HepG2 (cell line): ENCODE data around the gene FOXN3. TPM values are rescaled to one million over a fixed set of nuclear protein-coding genes. Genes with fewer than 3 reads are reported as not detected.

Source experiments
- ATAC-seq: fragments of 200-7000 bp; cut with Tn5 transposase; 3 replicates; pipeline ENCODE4 v1.9.1; 2020; ENCODE audit warnings: mild to moderate bottlenecking, moderate library complexity
- BruUV-seq: library from RNA; stranded (reverse); fragments of 400-500 nt; replicated peaks from 2 replicates; lab custom pipeline; 2021; lab: Mats Ljungman, UMichigan
- CTCF ChIA-PET: fragments of 300-600 bp; formaldehyde crosslinking; extraction: SDS; loops from one replicate; lab custom pipeline; 2021; ENCODE audit warnings: low total read pairs, inconsistent platforms, low intra/inter-chr PET ratio; lab: Yijun Ruan, JAX
- POLR2A ChIA-PET: fragments of 350-600 bp; sonication (Branson Sonifier 250); formaldehyde crosslinking; loops from one replicate; lab custom pipeline; 2020; ENCODE audit warnings: antibody characterized with exemption, inconsistent platforms; lab: Yijun Ruan, JAX
- DNase-seq: peaks from one replicate; pipeline ENCODE4 v3.0.0-alpha.2; 2015; ENCODE audit warnings: low spot score
- FAIRE-seq: peaks from 3 replicates; lab custom pipeline; 2011; peaks lifted over from hg19 to GRCh38; lab: Jason Lieb, UNC
- H2AFZ ChIP-seq: one replicate; pipeline ENCODE4 v1.6.1; 2011; ENCODE audit warnings: low read length, inconsistent platforms
- H3K27ac ChIP-seq: fragments of 300-600 bp; 3 replicates; pipeline ENCODE4 v1.8.0; 2011; ENCODE audit warnings: mixed run types, mild to moderate bottlenecking, mixed read lengths, low read length, inconsistent platforms; ENCODE audit not compliant: insufficient read depth; ENCODE audit errors: extremely low read length
- H3K27me3 ChIP-seq, 2 experiments: fragments of 200-600 bp in 1 of 2; 2 replicates in 1 of 2; 3 replicates in 1 of 2; pipeline versions ENCODE4 v1.6.0 to v1.8.0; 2011; ENCODE audit warnings: low read length in 2 of 2, mild to moderate bottlenecking in 2 of 2, moderate library complexity in 2 of 2, inconsistent platforms in 1 of 2; ENCODE audit not compliant: insufficient read depth in 2 of 2, control insufficient read depth in 1 of 2
- H3K36me3 ChIP-seq, 2 experiments: fragments of 200-600 bp in 1 of 2; replicated peaks in 1 of 2; 2 replicates in 1 of 2; 3 replicates in 1 of 2; pipeline versions ENCODE4 v1.5.1 to v1.8.0; 2011; ENCODE audit warnings: low read length in 2 of 2, inconsistent platforms in 1 of 2; ENCODE audit not compliant: insufficient read depth in 2 of 2, control insufficient read depth in 1 of 2
- H3K4me1 ChIP-seq: 2 replicates; pipeline ENCODE4 v1.5.1; 2012; ENCODE audit warnings: low read length, inconsistent platforms; ENCODE audit not compliant: insufficient read depth
- H3K4me2 ChIP-seq: 2 replicates; pipeline ENCODE4 v1.6.0; 2011; ENCODE audit warnings: low read depth, low read length, inconsistent platforms
- H3K4me3 ChIP-seq, 3 experiments: fragments of 200-600 bp in 1 of 3; sonication (generic), shearing (Covaris generic) in 1 of 3; replicated peaks in 1 of 3; 2 replicates each; pipeline ENCODE4 v1.5.1; 2011 to 2016; ENCODE audit warnings: low read length in 3 of 3, inconsistent platforms in 2 of 3, low read depth in 2 of 3, mild to moderate bottlenecking in 2 of 3, control low read depth in 1 of 3, mixed read lengths in 1 of 3; ENCODE audit not compliant: insufficient read depth in 1 of 3
- H3K79me2 ChIP-seq: one replicate; pipeline ENCODE4 v1.6.1; 2011; ENCODE audit warnings: low read length, inconsistent platforms; ENCODE audit not compliant: insufficient read depth
- H3K9ac ChIP-seq: 2 replicates; pipeline ENCODE4 v1.6.0; 2011; ENCODE audit warnings: mild to moderate bottlenecking, low read depth, low read length, inconsistent platforms; ENCODE audit not compliant: insufficient read depth
- H3K9me3 ChIP-seq: 2 replicates; pipeline ENCODE4 v1.5.1; 2012; ENCODE audit warnings: mild to moderate bottlenecking, low read length
- H4K20me1 ChIP-seq: 2 replicates; pipeline ENCODE4 v1.6.0; 2011; ENCODE audit warnings: inconsistent platforms, mild to moderate bottlenecking, low read length, moderate library complexity; ENCODE audit not compliant: insufficient read depth
- KDM4B ChIP-seq: sonication (generic); formaldehyde crosslinking; IDR thresholded peaks from 2 replicates; pipeline ENCODE4 v1.4.0; 2020; ENCODE audit warnings: missing genetic modification reagents
- KDM6A ChIP-seq: IDR thresholded peaks from 2 replicates; pipeline ENCODE4 v1.6.1; 2016; ENCODE audit warnings: low read depth
- NAIF1 ChIP-seq: sonication (generic); formaldehyde crosslinking; IDR thresholded peaks from 2 replicates; pipeline ENCODE4 v1.5.0; 2020; ENCODE audit warnings: mild to moderate bottlenecking, missing genetic modification reagents, borderline replicate concordance
- SAFB2 ChIP-seq: sonication (generic); formaldehyde crosslinking; IDR thresholded peaks from 2 replicates; pipeline ENCODE4 v1.5.1; 2020; ENCODE audit warnings: missing genetic modification reagents, low read depth, mild to moderate bottlenecking, borderline replicate concordance
- TRIM24 ChIP-seq: sonication (generic); formaldehyde crosslinking; IDR thresholded peaks from 2 replicates; pipeline ENCODE4 v1.8.0; 2022; ENCODE audit warnings: mild to moderate bottlenecking, missing genetic modification reagents
- USF2 ChIP-seq, 2 experiments: sonication (generic) in 1 of 2; formaldehyde crosslinking in 1 of 2; IDR thresholded peaks; 2 replicates each; pipeline versions ENCODE4 v1.5.1 to v1.6.1; 2011 to 2020; ENCODE audit warnings: borderline replicate concordance in 1 of 2, low read depth in 1 of 2, low read length in 1 of 2, mild to moderate bottlenecking in 1 of 2, missing genetic modification reagents in 1 of 2, moderate library complexity in 1 of 2
- ZNF138 ChIP-seq: sonication (generic); formaldehyde crosslinking; IDR thresholded peaks from 2 replicates; pipeline ENCODE4 v1.5.0; 2020; ENCODE audit warnings: mild to moderate bottlenecking, low read depth, missing genetic modification reagents
- ZNF512 ChIP-seq: sonication (generic); formaldehyde crosslinking; IDR thresholded peaks from 2 replicates; pipeline ENCODE4 v1.4.0; 2020; ENCODE audit warnings: mild to moderate bottlenecking, missing genetic modification reagents
- ZNF784 ChIP-seq: sonication (generic); formaldehyde crosslinking; IDR thresholded peaks from 2 replicates; pipeline ENCODE4 v1.5.1; 2020; ENCODE audit warnings: missing genetic modification reagents, mild to moderate bottlenecking, borderline replicate concordance
- WGBS: methylation state at CpG from one replicate; pipeline ENCODE4 v1.1.6; 2017; ENCODE audit warnings: low lambda C conversion rate; 5-methylcytosine and 5-hydroxymethylcytosine counted together
- in situ Hi-C: cut with HindIII; loops from 2 replicates; pipeline ENCODE4 v1.10.0; 2017; ENCODE audit warnings: low pct_unique_long_range_greater_than_20kb; ENCODE audit not compliant: extremely low pct_ligation_motif_present
- intact Hi-C: fragments of 100-400 bp; cut with micrococcal nuclease; formaldehyde crosslinking; loops from one replicate; pipeline ENCODE4 v1.10.0; 2022; ENCODE audit not compliant: unreplicated experiment
- polyA plus RNA-seq, 8 experiments: library from polyadenylated mRNA; depleted of rRNA in 3 of 8; stranded (reverse) in 7 of 8; unstranded in 1 of 8; fragments of >200 nt; fragmentation: Illumina TruSeq in 4 of 8; extraction: Trizol in 4 of 8; gene quantifications; 2 replicates each; pipeline versions ENCODE4 v1.2.1 to v1.2.3, GENCODE V29; 2011 to 2016; ENCODE audit warnings: low read depth in 4 of 8, missing spikeins in 1 of 8, mixed read lengths in 1 of 8; ENCODE audit not compliant: insufficient read depth in 1 of 8
- total RNA-seq, 5 experiments: library from RNA; depleted of rRNA; stranded (reverse); fragments of >200 nt; fragmentation: Illumina TruSeq; extraction: Trizol; gene quantifications; 2 replicates each; pipeline ENCODE4 v1.2.3, GENCODE V29; 2016; ENCODE audit warnings: low read depth in 1 of 5

FOXN3 gene
- total and polyA plus RNA-seq, 2 of the 13 experiments (the other 11 are each of a cell fraction or from before 2014, with no cell fraction given): 32.4 to 70.2 TPM

- TF ChIP-seq ZNF138 (CRISPR knock-in tag): no peak
Observed at GRCh38 chr14:89167705-89168104, 249.3 kb downstream of the FOXN3 start (continued).

GRCh38 chr14:89166633-89167032 lies 250.4 kb downstream of the FOXN3 start:
- peaks cover 1% of the 10 kb centered on the region for H3K9me3 ChIP-seq
- ChIA-PET CTCF (no interaction called here), POLR2A (no interaction called here)
- no peak for FAIRE-seq
- DNase-seq: no peak
- BruUV-seq: no TSS peak
- H3K4me1 ChIP-seq: peaks cover 4% of the 10 kb centered on the region
- no peak overlapping the region for H3K9ac ChIP-seq
- no peak for ATAC-seq
- 98% methylated on average over 4 of the region's 4 CpGs for WGBS
- no peak overlapping the region for H3K4me2 ChIP-seq
- H3K27ac ChIP-seq: no peak overlapping the region
- H4K20me1 ChIP-seq: peaks cover 5% of the 10 kb centered on the region; the same call in 1 of the 2 replicates
- no peaks in the 10 kb centered on the region for H3K27me3 ChIP-seq
- in situ Hi-C loops (no loop called here), intact Hi-C loops (no loop called here)
- TF ChIP-seq SAFB2 (CRISPR knock-in tag): no peak
- TF ChIP-seq KDM6A (CRISPR knock-in tag): no peak
- no peak for TF ChIP-seq ZNF784 (CRISPR knock-in tag)
- no peak for TF ChIP-seq NAIF1
- TF ChIP-seq TRIM24 (CRISPR knock-in tag): no peak
- no peak for TF ChIP-seq ZNF512 (CRISPR knock-in tag)
- no peak for TF ChIP-seq KDM4B (CRISPR knock-in tag)
- TF ChIP-seq USF2 (IDR thresholded peaks at IDR 0.05; ENCODE audit: low read depth, low read length): no peak
- TF ChIP-seq USF2 (CRISPR knock-in tag; IDR thresholded peaks at IDR 0.05; ENCODE audit: borderline replicate concordance): no peak
- H2AFZ ChIP-seq: no peak overlapping the region
- no peaks in the 10 kb centered on the region for H3K79me2 ChIP-seq
- no peak overlapping the region for H3K4me3 ChIP-seq
- H3K36me3 ChIP-seq: peaks cover 29 to 50% of the 10 kb centered on the region in 2 experiments
